Kidney epithelial cell (primary cell): ENCODE data around the gene PACSIN2. TPM values are rescaled to one million over a fixed set of nuclear protein-coding genes. Genes with fewer than 3 reads are reported as not detected.

Experiments
- DNase-seq: peaks from one replicate; pipeline ENCODE4 v3.0.0-alpha.2; 2010; ENCODE audit warnings: low read depth
- H3K27me3 ChIP-seq: 2 replicates; pipeline ENCODE4 v1.6.0; 2011; ENCODE audit warnings: low read length; ENCODE audit not compliant: control insufficient read depth, insufficient read depth
- H3K36me3 ChIP-seq: 2 replicates; pipeline ENCODE4 v1.5.1; 2011; ENCODE audit warnings: low read length; ENCODE audit not compliant: control insufficient read depth, insufficient read depth
- H3K4me3 ChIP-seq: 2 replicates; pipeline ENCODE4 v1.5.1; 2011; ENCODE audit warnings: low read depth, mild to moderate bottlenecking, control low read depth, low read length
- total RNA-seq: library from RNA; depleted of rRNA; stranded (reverse); fragments of >200 nt; gene quantifications from 2 replicates; pipeline ENCODE4 v1.2.3, GENCODE V29; 2015
- TF ChIP-seq, protein P1 (sequence below): IDR thresholded peaks from 2 replicates; pipeline ENCODE4 v1.5.1; 2011; ENCODE audit warnings: mild to moderate bottlenecking, moderate library complexity, low read length, control low read depth, inconsistent platforms; ENCODE audit not compliant: insufficient read depth, poor library complexity, severe bottlenecking

PACSIN2 gene
- total RNA-seq, 1 donor from 2014 or later: 62.9 TPM

DNA sequence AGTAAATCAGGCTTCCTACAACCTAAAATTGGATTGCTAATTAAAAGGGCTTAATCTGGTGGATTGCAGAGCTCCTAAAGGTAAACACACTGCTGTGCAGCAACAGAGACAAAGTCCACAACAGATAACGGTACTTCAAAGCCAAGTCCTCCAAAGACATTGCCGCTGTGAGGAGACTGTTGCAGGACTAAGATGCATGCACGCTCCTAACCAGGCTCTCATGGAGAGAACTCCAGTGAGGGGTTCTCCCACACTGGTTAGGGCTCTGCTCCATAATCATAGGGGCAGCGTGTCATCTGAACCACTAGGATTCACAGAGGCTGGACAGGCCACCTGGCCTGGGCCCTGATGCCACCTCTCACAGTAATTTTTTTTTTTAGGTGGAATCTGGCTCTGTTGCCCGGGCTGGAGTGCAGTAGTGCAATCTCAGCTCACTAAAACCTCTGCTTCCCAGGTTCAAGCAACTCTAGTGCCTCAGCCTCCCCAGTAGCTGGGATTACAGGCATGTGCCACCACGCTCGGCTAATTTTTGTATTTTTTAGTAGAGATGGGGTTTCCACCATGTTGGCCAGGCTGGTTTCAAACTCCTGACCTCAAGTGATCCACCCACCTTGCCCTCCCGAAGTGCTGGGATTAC, 101.0 kb downstream of the PACSIN2 start:
- Histone ChIP-seq H3K4me3 (no peak overlapping the region), H3K36me3 (no peaks in the 10 kb centered on the region), H3K27me3 (no peaks in the 10 kb centered on the region)
- DNase-seq: no peak
- TF ChIP-seq, protein P1, sequence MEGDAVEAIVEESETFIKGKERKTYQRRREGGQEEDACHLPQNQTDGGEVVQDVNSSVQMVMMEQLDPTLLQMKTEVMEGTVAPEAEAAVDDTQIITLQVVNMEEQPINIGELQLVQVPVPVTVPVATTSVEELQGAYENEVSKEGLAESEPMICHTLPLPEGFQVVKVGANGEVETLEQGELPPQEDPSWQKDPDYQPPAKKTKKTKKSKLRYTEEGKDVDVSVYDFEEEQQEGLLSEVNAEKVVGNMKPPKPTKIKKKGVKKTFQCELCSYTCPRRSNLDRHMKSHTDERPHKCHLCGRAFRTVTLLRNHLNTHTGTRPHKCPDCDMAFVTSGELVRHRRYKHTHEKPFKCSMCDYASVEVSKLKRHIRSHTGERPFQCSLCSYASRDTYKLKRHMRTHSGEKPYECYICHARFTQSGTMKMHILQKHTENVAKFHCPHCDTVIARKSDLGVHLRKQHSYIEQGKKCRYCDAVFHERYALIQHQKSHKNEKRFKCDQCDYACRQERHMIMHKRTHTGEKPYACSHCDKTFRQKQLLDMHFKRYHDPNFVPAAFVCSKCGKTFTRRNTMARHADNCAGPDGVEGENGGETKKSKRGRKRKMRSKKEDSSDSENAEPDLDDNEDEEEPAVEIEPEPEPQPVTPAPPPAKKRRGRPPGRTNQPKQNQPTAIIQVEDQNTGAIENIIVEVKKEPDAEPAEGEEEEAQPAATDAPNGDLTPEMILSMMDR: no peak

DNA sequence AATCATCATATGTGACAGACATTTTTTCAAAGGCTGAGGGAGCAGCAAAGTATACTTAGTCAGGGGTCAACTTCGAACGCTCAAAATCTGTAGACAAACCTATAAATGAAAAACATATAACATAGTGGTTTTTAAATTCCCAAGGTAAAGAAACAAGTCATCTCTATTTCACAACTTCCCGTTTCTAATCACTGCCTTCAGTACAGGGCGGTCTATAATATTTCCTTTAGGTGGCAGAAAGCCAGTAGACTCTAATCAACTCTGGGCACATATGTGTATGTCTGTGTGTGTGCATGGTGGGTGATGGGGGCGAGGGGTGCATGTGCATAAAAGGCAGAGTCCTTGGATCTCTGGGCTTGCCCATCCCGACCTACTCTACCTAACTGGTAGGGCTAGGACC, 102.9 kb downstream of the PACSIN2 start:
- Histone ChIP-seq H3K36me3 (no peaks in the 10 kb centered on the region), H3K4me3 (no peak overlapping the region), H3K27me3 (no peaks in the 10 kb centered on the region)
- TF ChIP-seq, protein P1: no peak
- no peak for DNase-seq

DNA sequence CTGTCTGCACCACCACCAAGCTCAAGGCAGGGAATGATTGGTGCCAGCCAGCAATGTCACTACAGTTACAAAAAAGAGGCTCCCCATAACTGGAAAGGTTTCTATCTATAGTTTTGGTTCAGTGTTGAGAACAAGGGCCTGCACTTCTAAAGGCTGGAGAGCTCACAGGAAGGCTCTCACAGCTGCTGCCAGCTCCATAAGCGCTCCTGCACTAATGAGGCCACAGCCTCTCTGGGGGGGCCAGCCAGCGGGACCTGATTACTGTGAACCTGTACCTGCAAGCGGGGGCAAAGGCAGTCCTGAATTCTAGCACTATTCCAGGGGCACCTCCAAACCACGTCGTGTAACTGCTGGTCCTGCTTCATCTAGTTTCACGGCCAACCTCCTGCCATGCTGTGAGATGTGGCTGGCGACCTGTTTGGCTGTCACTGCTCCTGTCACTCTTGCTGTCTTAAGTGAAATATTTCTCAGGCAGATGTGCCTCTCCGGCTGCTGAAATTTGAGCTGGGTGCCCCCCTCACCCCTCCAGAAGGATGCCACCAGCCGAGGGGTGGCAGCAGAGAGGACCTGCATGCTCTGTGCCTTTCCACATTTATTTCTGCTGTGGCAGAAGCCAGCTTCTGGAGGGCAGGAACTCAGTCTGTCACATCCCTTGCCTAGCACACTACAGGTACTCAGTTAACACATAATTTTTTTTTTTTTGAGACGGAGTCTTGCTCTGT, 104.6 kb downstream of the PACSIN2 start:
- TF ChIP-seq, protein P1: peak; percentile 6
- no peaks in the 10 kb centered on the region for H3K27me3 ChIP-seq
- H3K4me3 ChIP-seq: no peak overlapping the region
- no peak for DNase-seq
- no peaks in the 10 kb centered on the region for H3K36me3 ChIP-seq

DNA sequence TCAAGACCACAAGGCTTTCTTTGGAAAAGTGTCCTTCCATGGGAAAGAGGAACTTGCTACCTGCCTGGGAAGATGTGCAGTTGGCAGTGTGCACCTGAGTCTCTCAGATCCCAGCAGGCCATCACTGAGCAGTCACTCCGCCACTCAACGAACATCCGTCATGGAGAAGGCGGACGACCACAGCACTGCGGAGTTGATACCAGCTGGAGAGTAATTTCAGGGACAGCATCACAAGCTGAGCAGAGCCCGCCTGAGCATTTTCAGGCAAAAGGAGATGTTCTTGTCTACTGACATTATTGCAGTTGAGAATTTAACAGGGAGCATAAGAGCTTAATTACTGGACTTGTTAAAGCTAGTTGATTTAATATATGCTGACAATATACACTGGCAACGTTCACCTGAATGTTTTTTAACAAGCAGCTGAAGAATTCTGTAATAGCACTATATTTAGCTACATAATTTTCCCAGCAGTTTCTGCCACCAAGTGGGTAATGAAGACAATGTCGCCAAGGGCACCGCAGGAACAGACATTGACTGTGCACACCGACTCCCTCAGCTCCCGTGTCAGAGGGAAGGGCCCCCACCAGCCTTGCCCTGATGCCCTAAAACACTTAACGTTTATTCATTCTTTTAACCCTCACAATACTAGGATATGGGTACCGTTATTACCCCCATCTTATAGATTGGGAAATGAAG, 105.4 kb downstream of the PACSIN2 start:
- Histone ChIP-seq H3K4me3 (no peak overlapping the region), H3K36me3 (no peaks in the 10 kb centered on the region), H3K27me3 (no peaks in the 10 kb centered on the region)
- DNase-seq: no peak
- TF ChIP-seq, protein P1: no peak

DNA sequence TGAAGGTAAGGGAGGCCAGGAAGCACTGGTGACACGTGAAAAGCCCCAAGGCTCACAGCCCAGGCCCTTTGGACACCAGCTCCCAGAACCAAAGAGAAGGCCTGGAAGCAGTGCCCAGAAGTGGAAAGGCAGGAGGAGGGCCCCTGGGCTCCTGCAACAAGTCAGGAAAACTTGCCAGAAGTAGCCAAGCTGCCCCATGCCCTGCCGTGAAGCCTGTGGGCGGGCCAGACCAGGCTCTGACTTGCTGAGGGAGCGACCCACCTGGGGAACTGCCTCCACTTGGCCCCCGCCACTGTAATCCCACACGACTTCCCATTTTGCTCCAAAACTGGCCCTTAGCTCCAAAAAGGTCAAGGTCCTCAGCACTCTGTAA, 106.6 kb downstream of the PACSIN2 start:
- no peaks in the 10 kb centered on the region for H3K27me3 ChIP-seq
- H3K4me3 ChIP-seq: no peak overlapping the region
- no peak for DNase-seq
- TF ChIP-seq, protein P1: no peak
- H3K36me3 ChIP-seq: no peaks in the 10 kb centered on the region
